Activated CD4-positive, alpha-beta T cell treated with anti-CD3 and anti-CD28 coated beads for 36 hours (primary cell): ENCODE results near the gene SLC25A21. TPM values are rescaled to one million over a fixed set of nuclear protein-coding genes. Genes with fewer than 3 reads are reported as not detected.
"Not testable (repeated sequence)": the region's sequence is repeated elsewhere in the genome, so short reads cannot be mapped to it uniquely, and the experiment has no call there.

Experiments
- ATAC-seq: fragments of 200-7000 bp; cut with Tn5 transposase; one replicate; pipeline ENCODE4 v1.10.0; 2021; ENCODE audit warnings: mild to moderate bottlenecking, moderate library complexity
- CTCF ChIA-PET: fragments of 350-600 bp; sonication (Branson Sonifier 250); formaldehyde crosslinking; loops from one replicate; lab custom pipeline; 2021; ENCODE audit warnings: antibody characterized with exemption; lab: Charles Lee
- POLR2A ChIA-PET: fragments of 350-600 bp; sonication (Branson Sonifier 250); formaldehyde crosslinking; loops from one replicate; lab custom pipeline; 2021; ENCODE audit warnings: antibody characterized with exemption, inconsistent platforms; lab: Charles Lee
- DNase-seq: peaks from one replicate; pipeline ENCODE4 v3.0.0-alpha.2; 2020
- H3K27ac Mint-ChIP-seq: one replicate; pipeline ENCODE4 v1.8.0; 2021; ENCODE audit warnings: mixed read lengths
- H3K27me3 Mint-ChIP-seq: one replicate; pipeline ENCODE4 v1.8.0; 2021; ENCODE audit warnings: mixed read lengths
- H3K36me3 Mint-ChIP-seq: one replicate; pipeline ENCODE4 v1.8.0; 2021; ENCODE audit warnings: low read depth, mixed read lengths
- H3K4me1 Mint-ChIP-seq: one replicate; pipeline ENCODE4 v1.8.0; 2021; ENCODE audit warnings: mixed read lengths
- H3K4me3 Mint-ChIP-seq: one replicate; pipeline ENCODE4 v1.8.0; 2021; ENCODE audit warnings: mild to moderate bottlenecking, moderate library complexity, mixed read lengths
- H3K9me3 Mint-ChIP-seq: one replicate; pipeline ENCODE4 v1.8.0; 2021; ENCODE audit warnings: low read depth, mixed read lengths
- intact Hi-C, 2 experiments: fragments of 100-400 bp; cut with DNase I in 1 of 2; cut with micrococcal nuclease in 1 of 2; formaldehyde crosslinking; loops; one replicate each; pipeline versions ENCODE4 v1.14.2 to v1.15.1; 2022 to 2024; cut with DNase I, micrococcal nuclease
- total RNA-seq, 2 experiments: library from RNA; stranded (reverse); gene quantifications; one replicate each; pipeline ENCODE4 v1.2.3, GENCODE V29; 2021

Gene SLC25A21
- total RNA-seq, 2 experiments from 2014 or later = not detected

DNA sequence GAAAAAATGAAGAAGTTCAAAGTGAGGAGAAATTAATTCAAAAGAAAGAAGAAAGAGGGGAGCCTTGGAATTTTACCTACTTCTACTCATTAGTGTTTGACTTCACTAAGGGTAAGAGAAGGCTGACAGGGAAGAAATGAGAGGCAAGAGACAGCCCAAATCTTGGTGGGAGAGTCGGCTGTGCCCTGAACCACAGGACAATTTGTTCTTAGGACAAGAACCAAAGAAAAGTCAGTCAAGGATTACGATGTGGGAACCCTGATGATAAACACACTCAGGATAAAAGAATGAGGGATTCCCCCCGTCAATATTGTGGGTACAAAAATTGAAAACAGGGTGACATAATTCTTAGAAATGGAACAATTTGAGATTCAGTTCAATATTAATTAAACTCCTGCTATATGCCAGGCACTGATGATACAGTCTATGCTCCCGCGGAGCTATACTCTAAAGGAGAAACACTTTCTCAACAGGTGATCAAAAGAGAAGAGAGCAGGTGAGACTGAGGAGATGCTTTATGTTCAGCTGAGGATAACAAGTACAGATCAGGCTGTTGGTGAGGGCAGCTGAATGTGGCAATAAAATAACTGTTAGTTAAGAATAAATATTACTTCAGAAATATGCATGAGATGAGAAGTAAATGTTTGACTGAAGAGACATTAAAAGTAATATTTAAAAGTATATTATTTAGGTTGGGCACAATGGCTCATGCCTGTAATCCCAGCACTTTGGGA is 175.4 kb downstream of the SLC25A21 start:
- Mint-ChIP-seq H3K27me3 (no peaks in the 10 kb centered on the region), H3K4me3 (no peak overlapping the region), H3K36me3 (no peaks in the 10 kb centered on the region), H3K9me3 (peaks cover 6% of the 10 kb centered on the region), H3K27ac (no peak overlapping the region), H3K4me1 (no peaks in the 10 kb centered on the region)
- ATAC-seq (no peak), DNase-seq (no peak)
- CTCF ChIA-PET = no interaction called here
- intact Hi-C loops = no loop called here
- POLR2A ChIA-PET = no interaction called here

DNA sequence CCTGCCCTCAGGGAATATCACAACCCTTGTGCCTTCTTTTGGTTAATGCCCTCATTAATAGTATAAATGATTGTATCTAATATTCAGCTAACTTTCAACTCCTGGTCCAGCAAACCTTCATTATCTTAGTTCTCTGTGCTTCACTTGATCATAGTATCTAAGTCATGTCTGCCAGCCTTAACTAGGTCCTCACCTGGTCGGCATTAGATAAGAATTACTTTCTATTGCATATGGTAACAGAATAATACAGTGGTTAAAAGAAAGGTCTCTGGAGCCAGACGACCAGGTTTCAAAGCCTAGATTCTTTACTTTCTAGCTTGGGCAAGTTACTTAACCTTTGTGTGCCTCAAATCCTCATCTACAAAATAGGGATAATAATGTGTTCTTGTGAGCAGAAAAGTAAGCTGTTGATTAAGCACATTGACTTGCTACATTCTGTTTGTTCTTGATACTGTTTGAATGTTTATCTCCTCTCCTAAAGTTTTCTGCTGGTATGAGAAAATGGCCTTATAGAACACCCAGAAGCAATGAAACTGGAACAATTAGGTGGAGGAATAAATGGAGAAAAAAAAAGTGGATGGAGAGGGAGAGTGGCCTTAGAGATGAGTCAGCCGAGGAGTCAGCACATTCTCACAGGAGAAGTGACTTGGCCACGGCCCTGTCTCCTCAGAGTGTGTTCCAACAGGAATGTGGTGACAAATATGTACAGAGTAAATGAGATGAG is 176.1 kb downstream of the SLC25A21 start:
- intact Hi-C loops = no loop called here
- Mint-ChIP-seq H3K36me3 (no peaks in the 10 kb centered on the region), H3K4me3 (no peak overlapping the region), H3K9me3 (peaks cover 4% of the 10 kb centered on the region), H3K27ac (no peak overlapping the region), H3K4me1 (no peaks in the 10 kb centered on the region), H3K27me3 (no peaks in the 10 kb centered on the region)
- POLR2A ChIA-PET = no interaction called here
- CTCF ChIA-PET = no interaction called here
- ATAC-seq = no peak
- no peak for DNase-seq

DNA sequence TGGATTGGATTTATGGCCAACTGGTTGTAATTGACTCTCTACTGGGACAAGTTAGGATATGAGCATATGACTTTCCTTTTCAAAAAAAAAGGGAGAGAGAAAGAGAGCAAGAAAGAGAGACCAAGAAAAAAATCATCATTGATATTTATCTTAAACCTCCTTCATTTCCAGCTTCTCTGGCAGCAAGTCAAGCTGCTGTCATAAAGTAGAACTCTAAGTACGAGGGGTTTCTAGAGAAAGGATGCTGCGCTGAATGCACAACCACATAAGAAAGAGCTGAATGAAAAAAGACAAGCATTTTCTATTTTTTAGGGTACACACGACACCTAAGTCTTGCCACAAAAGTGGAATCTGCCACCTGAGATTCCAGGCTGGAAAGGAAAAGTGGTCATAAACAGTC is 182.6 kb downstream of the SLC25A21 start:
- no peaks in the 10 kb centered on the region for H3K36me3 Mint-ChIP-seq
- no peaks in the 10 kb centered on the region for H3K4me1 Mint-ChIP-seq
- no peaks in the 10 kb centered on the region for H3K9me3 Mint-ChIP-seq
- CTCF ChIA-PET = interaction anchor here (1.3 kb wide), 1 partner anchor 87 kb away, joined by 3 read pairs; no protein-coding TSS in a partner anchor
- intact Hi-C loops = no loop called here
- no peak for DNase-seq
- no peak for ATAC-seq
- no peak overlapping the region for H3K4me3 Mint-ChIP-seq
- H3K27ac Mint-ChIP-seq = no peak overlapping the region
- no peaks in the 10 kb centered on the region for H3K27me3 Mint-ChIP-seq
- POLR2A ChIA-PET = no interaction called here

DNA sequence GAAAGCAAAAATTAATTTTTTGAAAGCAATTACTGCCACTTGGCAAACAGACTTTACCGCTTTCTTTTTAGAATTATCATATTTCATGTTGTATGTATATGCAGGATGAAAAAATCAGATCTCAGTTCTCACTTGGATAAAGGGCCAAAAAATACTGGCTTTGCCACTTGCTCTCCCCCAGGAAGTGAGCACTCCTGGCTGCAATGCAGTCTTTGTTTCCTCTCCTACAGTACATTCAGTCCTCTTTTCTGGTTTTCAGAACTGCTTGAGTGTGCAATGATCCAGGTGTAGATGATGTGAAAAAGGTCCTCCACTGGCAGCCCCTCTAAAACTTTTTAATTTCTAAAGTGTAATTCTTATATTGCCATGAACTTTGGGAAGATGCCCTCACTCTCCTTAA is 183.4 kb downstream of the SLC25A21 start:
- Mint-ChIP-seq H3K27me3 (no peaks in the 10 kb centered on the region), H3K4me1 (no peaks in the 10 kb centered on the region), H3K36me3 (no peaks in the 10 kb centered on the region), H3K27ac (no peak overlapping the region), H3K9me3 (no peaks in the 10 kb centered on the region), H3K4me3 (no peak overlapping the region)
- CTCF ChIA-PET = no interaction called here
- no peak for DNase-seq
- intact Hi-C loops = no loop called here
- ATAC-seq = no peak
- POLR2A ChIA-PET = no interaction called here

DNA sequence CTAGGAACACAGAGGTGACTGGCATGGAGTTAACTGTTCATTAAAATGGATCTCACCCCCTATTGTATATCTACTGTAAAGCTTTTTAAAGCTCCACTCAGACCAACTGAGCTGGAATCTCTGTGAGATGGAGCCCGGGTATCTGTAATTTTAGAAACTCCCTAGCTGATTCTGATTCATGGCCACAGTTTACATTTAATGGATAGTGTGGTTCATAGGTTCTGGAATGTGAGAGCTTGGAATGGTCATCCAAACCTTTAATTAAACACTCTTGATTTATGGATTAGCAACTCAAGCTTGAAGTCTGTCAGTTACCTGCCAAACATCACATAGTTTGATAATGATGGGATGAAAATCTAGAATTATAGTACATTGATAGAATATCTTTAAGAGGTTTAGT is 183.8 kb downstream of the SLC25A21 start:
- intact Hi-C loops = no loop called here
- Mint-ChIP-seq H3K9me3 (no peaks in the 10 kb centered on the region), H3K27me3 (no peaks in the 10 kb centered on the region), H3K4me1 (no peaks in the 10 kb centered on the region), H3K36me3 (no peaks in the 10 kb centered on the region), H3K4me3 (no peak overlapping the region), H3K27ac (no peak overlapping the region)
- POLR2A ChIA-PET = no interaction called here
- DNase-seq = no peak
- ATAC-seq = no peak
- CTCF ChIA-PET = no interaction called here

DNA sequence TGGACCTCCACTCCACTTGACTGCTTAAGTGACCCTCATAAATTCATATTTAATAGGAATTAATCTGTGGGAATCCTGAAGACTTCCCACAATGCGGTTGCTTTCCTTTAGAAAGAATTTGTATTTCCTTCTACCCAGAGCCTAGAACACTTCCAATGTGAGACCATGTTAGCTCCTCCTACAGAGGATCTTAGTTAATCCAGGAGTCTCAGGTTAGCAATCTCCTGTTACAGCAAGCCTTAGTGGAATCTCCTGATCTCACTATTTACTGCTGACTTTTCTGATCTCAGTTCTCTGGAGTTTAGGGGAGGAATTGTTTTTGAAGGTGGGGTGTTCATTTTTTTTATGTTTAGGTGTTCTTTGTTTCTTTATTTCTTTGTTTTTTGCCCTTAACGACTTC is 186.0 kb downstream of the SLC25A21 start:
- Mint-ChIP-seq H3K36me3 (no peaks in the 10 kb centered on the region), H3K9me3 (no peaks in the 10 kb centered on the region), H3K27ac (no peak overlapping the region), H3K27me3 (no peaks in the 10 kb centered on the region), H3K4me1 (no peaks in the 10 kb centered on the region), H3K4me3 (no peak overlapping the region)
- intact Hi-C loops = no loop called here
- ChIA-PET POLR2A (no interaction called here), CTCF (no interaction called here)
- ATAC-seq (no peak), DNase-seq (no peak)

DNA sequence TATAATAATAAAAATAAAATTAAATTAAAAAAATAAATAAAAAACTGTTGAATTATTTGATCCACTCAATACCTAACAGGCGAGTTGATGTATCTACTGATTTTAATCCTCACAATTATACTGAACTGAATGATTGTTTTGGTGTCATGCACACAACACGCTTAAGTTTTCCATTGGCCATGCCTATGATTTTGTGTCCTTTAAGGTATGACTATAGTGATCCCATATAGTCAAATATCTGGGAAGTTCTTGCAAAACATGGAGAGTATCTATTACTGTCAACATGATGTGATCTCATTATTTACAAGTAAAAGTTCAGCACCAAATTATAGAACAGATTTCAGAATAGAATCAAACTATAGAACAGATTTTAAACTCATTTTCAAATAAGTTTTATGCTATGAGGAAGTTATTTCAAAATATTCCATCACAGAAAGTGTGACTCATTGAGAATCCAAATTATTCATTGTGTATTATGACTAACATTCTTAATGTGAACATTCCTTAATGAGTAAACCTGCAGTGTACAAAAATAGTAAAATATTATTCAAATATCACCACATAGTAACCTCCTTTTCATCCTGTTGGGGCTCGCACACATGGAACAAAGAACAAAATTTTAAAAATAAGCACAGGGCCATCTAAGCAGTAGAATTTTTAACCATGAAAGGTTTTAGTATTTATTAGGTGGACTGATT is 190.4 kb downstream of the SLC25A21 start:
- CTCF ChIA-PET = no interaction called here
- POLR2A ChIA-PET = no interaction called here
- DNase-seq (no peak), ATAC-seq (no peak)
- intact Hi-C loops = no loop called here
- peaks cover 2% of the 10 kb centered on the region for H3K9me3 Mint-ChIP-seq
- H3K27me3 Mint-ChIP-seq = no peaks in the 10 kb centered on the region
- no peaks in the 10 kb centered on the region for H3K36me3 Mint-ChIP-seq
- H3K27ac Mint-ChIP-seq = no peak overlapping the region
- H3K4me1 Mint-ChIP-seq = no peaks in the 10 kb centered on the region
- H3K4me3 Mint-ChIP-seq = no peak overlapping the region

DNA sequence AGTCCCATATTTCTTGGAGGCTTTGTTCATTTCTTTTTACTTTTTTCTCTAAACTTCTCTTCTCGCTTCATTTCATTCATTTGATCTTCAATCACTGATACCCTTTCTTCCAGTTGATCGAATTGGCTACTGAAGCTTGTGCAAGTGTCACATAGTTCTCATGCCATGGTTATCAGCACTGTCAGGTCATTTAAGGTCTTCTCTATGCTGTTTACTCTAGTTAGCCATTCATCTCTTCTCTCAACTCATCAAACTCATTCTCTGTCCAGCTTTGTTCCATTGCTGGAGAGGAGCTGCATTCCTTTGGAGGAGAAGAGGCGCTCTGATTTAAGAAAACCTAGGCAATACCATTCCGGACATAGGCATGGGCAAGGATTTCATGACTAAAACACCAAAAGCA is 192.0 kb downstream of the SLC25A21 start:
- H3K4me1 Mint-ChIP-seq, H3K4me3 Mint-ChIP-seq, POLR2A ChIA-PET, H3K27me3 Mint-ChIP-seq, intact Hi-C loops, H3K36me3 Mint-ChIP-seq, H3K27ac Mint-ChIP-seq, CTCF ChIA-PET, H3K9me3 Mint-ChIP-seq, DNase-seq, ATAC-seq: not testable (repeated sequence)

DNA sequence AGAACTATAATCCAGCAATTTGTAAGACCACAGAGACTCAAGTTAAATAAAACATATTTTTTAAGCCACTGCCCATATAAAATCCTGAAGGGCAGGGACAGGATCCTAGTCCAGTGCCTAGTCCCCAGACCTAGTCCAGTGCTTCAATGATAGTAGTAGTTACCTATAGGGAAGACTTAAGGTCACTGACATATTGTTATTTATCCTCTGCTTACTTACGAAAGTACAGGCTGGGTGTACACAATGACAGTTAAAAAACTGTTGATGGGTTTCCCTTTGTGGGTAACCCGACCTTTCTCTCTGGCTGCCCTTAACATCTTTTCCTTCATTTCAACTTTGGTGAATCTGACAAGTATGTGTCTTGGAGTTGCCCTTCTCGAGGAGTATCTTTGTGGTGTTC is 192.5 kb downstream of the SLC25A21 start:
- no peaks in the 10 kb centered on the region for H3K27me3 Mint-ChIP-seq
- H3K9me3 Mint-ChIP-seq = peaks cover 2% of the 10 kb centered on the region
- H3K4me3 Mint-ChIP-seq = no peak overlapping the region
- ATAC-seq (no peak), DNase-seq (no peak)
- no peaks in the 10 kb centered on the region for H3K4me1 Mint-ChIP-seq
- no peaks in the 10 kb centered on the region for H3K36me3 Mint-ChIP-seq
- no peak overlapping the region for H3K27ac Mint-ChIP-seq
- ChIA-PET CTCF (no interaction called here), POLR2A (no interaction called here)
- intact Hi-C loops = no loop called here

DNA sequence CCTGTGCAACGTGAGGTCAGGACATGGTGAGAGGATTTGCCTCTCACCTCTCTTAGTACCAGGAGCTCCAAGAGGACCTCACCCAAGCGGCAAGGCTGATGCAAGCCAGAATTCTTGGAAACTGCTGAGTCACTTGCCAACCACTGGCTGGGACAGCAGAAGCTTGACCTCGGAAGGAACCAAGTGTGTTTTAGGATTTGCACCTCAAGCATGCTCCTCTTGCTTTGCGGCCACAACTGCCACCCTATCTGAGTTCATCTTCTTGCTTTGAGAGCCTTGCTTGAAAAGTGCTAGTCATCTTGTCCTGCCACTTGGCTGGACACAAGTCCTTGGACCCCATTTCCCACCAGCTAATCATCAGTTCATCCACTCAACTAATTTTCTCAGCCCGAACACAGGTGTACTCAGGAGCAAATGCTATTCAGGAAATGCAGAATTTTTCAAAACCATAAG is 195.8 kb downstream of the SLC25A21 start:
- DNase-seq = no peak
- Mint-ChIP-seq H3K36me3 (no peaks in the 10 kb centered on the region), H3K9me3 (peaks cover 2% of the 10 kb centered on the region), H3K4me1 (no peaks in the 10 kb centered on the region), H3K4me3 (no peak overlapping the region), H3K27me3 (no peaks in the 10 kb centered on the region), H3K27ac (no peak overlapping the region)
- POLR2A ChIA-PET = no interaction called here
- no peak for ATAC-seq
- CTCF ChIA-PET = no interaction called here
- intact Hi-C loops = no loop called here

DNA sequence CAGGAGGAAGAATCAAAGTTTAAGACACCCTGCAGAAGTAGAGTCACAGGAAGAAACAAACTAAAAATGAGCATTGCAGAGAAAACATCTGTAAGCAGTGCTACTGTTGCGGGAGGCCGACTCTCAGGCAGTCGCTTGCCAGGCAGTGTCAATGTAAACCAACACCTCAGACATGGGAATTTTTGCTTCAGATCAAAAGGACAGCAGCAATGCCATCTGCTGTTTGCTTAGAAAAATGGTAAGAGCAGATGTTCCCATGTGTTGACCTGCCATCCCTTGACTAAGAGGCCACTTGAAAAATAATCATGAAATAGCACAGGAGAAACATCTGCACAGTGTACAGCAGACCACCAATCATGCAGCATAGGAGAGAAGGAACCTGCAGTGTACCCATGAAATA is 196.6 kb downstream of the SLC25A21 start:
- Mint-ChIP-seq H3K36me3 (no peaks in the 10 kb centered on the region), H3K27me3 (no peaks in the 10 kb centered on the region), H3K9me3 (peaks cover 2% of the 10 kb centered on the region), H3K4me1 (no peaks in the 10 kb centered on the region), H3K4me3 (no peak overlapping the region), H3K27ac (no peak overlapping the region)
- intact Hi-C loops = no loop called here
- no peak for DNase-seq
- ATAC-seq = no peak
- POLR2A ChIA-PET = no interaction called here
- CTCF ChIA-PET = no interaction called here

DNA sequence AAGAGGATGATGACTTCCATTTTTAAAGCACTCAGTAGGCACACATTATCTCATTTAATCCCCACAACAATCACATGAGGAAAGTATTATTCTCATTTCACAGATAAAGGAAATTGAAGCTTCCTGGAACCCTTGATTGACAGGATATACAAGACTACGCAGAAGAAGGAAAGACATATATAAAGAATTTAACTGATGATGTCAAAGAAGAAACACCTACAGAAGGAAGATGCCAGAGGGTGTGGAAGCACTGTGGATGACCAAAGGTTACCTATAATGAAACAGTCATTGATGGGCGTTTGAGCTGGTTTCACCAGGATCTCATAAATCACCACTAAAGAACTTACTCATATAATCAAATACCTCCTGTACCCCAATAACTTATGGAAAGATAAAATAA is 197.4 kb downstream of the SLC25A21 start:
- Mint-ChIP-seq H3K4me3 (no peak overlapping the region), H3K9me3 (peaks cover under 1% of the 10 kb centered on the region), H3K4me1 (no peaks in the 10 kb centered on the region), H3K27me3 (no peaks in the 10 kb centered on the region), H3K36me3 (no peaks in the 10 kb centered on the region), H3K27ac (no peak overlapping the region)
- POLR2A ChIA-PET = no interaction called here
- intact Hi-C loops = no loop called here
- CTCF ChIA-PET = no interaction called here
- ATAC-seq (no peak), DNase-seq (no peak)
